ENCODE data around the gene CCDC78.
"Not testable (repeated sequence)": the region's sequence is repeated elsewhere in the genome, so short reads cannot be mapped to it uniquely, and the experiment has no call there.

The CCDC78 gene

DNA sequence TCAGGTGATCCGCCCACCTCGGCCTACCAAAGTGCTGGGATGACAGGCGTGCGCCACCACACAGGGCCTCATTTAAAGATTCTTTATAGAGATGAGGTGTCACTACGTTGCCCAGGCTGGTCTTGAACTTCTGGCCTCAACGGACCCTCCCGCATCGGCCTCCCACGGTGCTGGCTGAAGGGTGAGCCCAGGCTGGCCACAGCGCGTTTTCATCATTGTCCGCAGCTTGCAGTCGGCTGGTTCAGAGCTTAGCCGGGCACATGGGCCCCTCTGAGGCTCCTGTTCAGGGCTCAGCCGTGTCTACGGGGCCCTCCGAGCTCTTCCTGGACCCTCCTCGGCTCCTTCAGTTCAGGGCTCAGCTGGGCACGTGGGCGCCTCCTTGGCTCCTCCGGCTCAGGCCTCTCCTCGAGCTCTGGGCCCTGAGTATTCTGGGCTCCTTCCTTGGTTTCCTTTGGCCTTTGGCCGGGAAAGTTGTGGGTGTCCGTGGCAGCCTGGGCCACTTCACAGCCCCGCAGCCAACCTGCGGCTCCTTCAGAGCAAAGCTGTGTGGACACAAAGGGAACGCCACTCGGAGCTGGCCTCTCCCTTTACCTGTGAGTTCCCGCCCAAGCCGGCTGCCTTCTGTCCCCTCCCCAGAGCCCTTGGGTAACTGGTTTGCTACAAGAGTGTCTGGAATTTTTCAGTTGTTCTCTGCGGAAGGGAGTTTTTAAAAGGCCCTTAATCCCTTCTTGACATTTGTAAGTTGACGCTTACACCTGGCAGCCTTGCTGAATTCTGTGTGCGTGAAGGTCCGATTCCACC, 33.1 kb upstream of the CCDC78 start:
- no peak overlapping the region for H3K4me3 ChIP-seq (ENCODE audit: low read length)
- H3K27me3 ChIP-seq (ENCODE audit: control insufficient read depth, insufficient read depth, low read length): no peaks in the 10 kb centered on the region
- H3K4me1 ChIP-seq (ENCODE audit: control insufficient read depth, low read depth, low read length): no peaks in the 10 kb centered on the region
- H3K36me3 ChIP-seq (ENCODE audit: control insufficient read depth, low read depth, low read length): no peaks in the 10 kb centered on the region
- no peaks in the 10 kb centered on the region for H3K9me3 ChIP-seq (ENCODE audit: control insufficient read depth, low read depth, low read length)
- no peak overlapping the region for H3K9ac ChIP-seq (ENCODE audit: low read length)
- H3K27ac ChIP-seq (ENCODE audit: low read length): no peak overlapping the region

DNA sequence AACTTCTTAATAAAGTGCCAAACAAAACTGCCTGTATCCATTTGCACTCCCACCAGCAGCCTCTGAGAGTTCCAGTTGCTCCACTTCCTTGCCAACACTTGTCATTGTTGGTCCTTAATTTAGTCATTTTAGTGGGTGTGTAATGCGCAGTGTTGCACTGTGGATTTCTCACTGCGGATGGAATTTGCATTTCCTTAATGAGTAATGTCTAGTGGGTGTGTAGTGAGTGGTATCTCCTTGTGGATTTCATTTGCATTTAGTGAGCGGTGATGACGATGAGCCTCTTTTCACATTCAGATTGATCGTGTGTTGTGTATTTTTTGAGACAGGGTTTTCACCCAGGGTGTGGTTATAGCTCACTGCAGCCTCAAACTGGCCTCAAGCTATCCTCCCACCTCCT, 30.2 kb upstream of the CCDC78 start:
- H3K27me3 ChIP-seq (ENCODE audit: control insufficient read depth, insufficient read depth, low read length): no peaks in the 10 kb centered on the region

DNA sequence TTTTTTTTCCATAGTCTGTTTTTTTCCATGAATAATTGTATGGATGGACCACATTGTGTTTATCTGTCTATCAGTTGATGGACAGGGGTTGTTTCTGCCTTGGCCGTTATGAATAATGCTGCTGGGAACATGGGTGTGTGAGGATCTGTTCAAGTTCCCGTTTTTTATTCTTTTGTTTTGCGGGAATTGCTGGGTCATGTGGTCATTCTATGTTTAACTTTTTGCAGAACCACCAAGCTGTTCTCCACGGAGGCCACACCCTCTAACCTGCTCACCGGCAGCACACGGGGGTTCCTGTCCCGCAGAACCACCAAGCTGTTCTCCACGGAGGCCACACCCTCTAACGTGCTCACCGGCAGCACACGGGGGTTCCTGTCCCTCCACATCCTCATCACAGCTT, 28.4 kb upstream of the CCDC78 start:
- H3K27ac ChIP-seq (ENCODE audit: low read length): no peak overlapping the region
- H3K9me3 ChIP-seq (ENCODE audit: control insufficient read depth, low read depth, low read length): no peaks in the 10 kb centered on the region
- H3K9ac ChIP-seq (ENCODE audit: low read length): no peak overlapping the region
- H3K27me3 ChIP-seq (ENCODE audit: control insufficient read depth, insufficient read depth, low read length): no peaks in the 10 kb centered on the region
- H3K4me3 ChIP-seq (ENCODE audit: low read length): no peak overlapping the region
- H3K36me3 ChIP-seq (ENCODE audit: control insufficient read depth, low read depth, low read length): no peaks in the 10 kb centered on the region
- peaks cover 18% of the 10 kb centered on the region for H3K4me1 ChIP-seq (ENCODE audit: control insufficient read depth, low read depth, low read length)

More for the DNA sequence above, 30.2 kb upstream of the CCDC78 start:
- Histone ChIP-seq H3K9ac (ENCODE audit: low read length) (no peak overlapping the region), H3K27ac (ENCODE audit: low read length) (no peak overlapping the region), H3K36me3 (ENCODE audit: control insufficient read depth, low read depth, low read length) (no peaks in the 10 kb centered on the region), H3K4me3 (ENCODE audit: low read length) (no peak overlapping the region), H3K4me1 (ENCODE audit: control insufficient read depth, low read depth, low read length) (peaks cover 12% of the 10 kb centered on the region), H3K9me3 (ENCODE audit: control insufficient read depth, low read depth, low read length) (no peaks in the 10 kb centered on the region)

DNA sequence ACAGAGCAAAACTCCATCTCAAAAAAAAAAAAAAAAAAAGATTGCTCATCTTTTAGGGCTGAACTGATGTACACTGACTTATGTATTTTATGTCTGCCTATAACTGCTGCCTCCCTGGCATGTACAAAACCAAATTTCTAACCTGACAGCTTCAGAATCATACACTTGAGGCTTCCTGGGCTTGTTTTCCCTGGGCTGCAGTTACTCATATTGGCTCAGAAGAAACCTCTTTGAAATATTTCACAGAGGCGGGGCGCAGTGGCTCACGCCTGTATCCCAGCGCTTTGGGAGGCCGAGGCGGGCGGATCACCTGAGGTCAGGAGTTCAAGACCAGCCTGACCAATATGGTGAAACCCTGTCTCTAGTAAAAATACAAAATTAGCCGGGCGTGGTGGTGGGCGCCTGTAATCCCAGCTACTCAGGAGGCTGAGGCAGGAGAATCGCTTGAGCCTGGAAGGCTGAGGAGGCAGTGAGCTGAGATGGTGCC, 27.9 kb upstream of the CCDC78 start:
- H3K27ac ChIP-seq (ENCODE audit: low read length); H3K27me3 ChIP-seq (ENCODE audit: control insufficient read depth, insufficient read depth, low read length); H3K9ac ChIP-seq (ENCODE audit: low read length): not testable (repeated sequence)

DNA sequence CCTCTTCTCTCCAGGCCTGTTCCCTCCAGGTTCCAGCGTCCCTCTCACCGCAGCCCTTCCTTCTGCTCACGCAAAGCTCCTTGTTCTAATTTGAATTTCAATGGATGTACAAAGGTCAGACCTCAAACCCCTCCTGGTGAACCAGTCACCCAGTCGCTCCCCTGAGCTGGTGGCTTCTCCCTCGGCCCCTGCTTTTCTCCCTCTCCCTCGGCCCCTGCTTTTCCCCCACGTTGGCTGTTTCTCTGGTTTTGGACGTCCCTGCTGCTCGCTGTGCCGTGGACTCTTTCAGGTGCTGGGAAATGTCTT, 25.7 kb upstream of the CCDC78 start:
- no peak overlapping the region for H3K27ac ChIP-seq (ENCODE audit: low read length)
- no peak overlapping the region for H3K9ac ChIP-seq (ENCODE audit: low read length)
- no peak overlapping the region for H3K4me3 ChIP-seq (ENCODE audit: low read length)
- H3K36me3 ChIP-seq (ENCODE audit: control insufficient read depth, low read depth, low read length): no peaks in the 10 kb centered on the region
- no peaks in the 10 kb centered on the region for H3K9me3 ChIP-seq (ENCODE audit: control insufficient read depth, low read depth, low read length)
- H3K4me1 ChIP-seq (ENCODE audit: control insufficient read depth, low read depth, low read length): peaks cover 18% of the 10 kb centered on the region
- H3K27me3 ChIP-seq (ENCODE audit: control insufficient read depth, insufficient read depth, low read length): no peaks in the 10 kb centered on the region

More for the DNA sequence above, 27.9 kb upstream of the CCDC78 start:
- not testable (repeated sequence) for H3K4me3 ChIP-seq (ENCODE audit: low read length); H3K9me3 ChIP-seq (ENCODE audit: control insufficient read depth, low read depth, low read length); H3K36me3 ChIP-seq (ENCODE audit: control insufficient read depth, low read depth, low read length)
- peaks cover 18% of the 10 kb centered on the region for H3K4me1 ChIP-seq (ENCODE audit: control insufficient read depth, low read depth, low read length)

DNA sequence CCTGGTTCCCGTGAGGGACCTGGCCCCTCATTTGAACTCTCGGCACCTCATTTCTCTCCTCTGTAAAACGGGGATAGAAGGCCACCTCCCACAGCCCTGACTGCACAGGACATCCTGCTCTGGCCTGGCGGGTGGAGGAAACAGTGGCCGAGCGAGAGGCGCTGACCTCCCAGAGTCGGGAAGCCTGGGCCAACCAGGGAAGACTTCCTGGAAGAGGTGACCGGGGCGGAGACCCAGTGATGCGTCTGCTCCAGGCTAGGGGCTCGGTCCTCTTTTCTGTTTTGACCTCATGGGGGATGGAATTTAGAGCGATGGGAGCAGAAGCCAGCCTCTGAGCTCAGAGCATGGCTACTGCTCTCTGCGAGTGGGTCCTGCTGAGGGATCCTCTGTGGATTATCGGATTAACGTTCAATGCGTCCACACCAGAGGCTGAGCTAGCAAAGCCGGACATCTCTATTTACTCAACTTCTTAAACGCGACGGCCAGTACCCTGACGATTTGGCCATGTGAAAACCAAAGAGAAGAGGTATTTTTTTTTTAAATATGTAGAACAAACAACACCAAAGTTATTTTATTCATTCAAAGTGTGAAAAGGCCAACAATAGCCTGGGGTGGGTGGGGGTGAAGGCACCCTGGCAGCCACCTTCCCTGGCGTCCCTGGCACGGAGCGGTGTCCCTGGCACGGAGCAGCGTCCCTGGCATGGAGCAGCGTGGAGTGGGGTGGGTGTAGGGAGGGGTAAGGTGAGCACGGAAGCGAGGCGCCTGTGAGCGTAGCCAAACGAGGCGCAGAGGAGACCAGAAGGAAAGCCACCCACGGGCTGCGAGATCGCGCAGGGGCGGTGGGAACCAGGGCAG, 25.1 kb upstream of the CCDC78 start:
- Histone ChIP-seq H3K27me3 (ENCODE audit: control insufficient read depth, insufficient read depth, low read length) (no peaks in the 10 kb centered on the region), H3K36me3 (ENCODE audit: control insufficient read depth, low read depth, low read length) (no peaks in the 10 kb centered on the region), H3K9me3 (ENCODE audit: control insufficient read depth, low read depth, low read length) (no peaks in the 10 kb centered on the region)

DNA sequence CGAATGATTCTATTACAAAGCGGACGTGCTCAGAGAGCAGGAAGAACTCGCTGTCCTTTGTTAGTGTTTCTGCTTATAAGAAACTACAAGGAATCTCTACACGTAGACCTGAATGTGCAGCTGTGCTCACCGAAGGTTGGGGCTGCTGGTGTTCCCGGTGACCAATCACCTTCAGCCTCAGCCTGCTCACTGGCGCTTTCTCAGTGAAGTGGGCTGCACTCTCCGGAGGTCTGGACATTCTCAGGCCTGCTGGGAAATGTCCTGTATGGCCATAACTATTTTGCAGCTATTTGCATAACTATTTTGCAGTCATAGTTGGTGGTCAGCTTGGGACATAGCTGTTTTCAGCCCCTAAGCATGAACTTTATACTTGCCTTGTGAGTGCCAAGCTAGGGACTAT, 24.2 kb upstream of the CCDC78 start:
- H3K27ac ChIP-seq (ENCODE audit: low read length): no peak overlapping the region
- no peaks in the 10 kb centered on the region for H3K9me3 ChIP-seq (ENCODE audit: control insufficient read depth, low read depth, low read length)
- peaks cover 18% of the 10 kb centered on the region for H3K4me1 ChIP-seq (ENCODE audit: control insufficient read depth, low read depth, low read length)
- H3K9ac ChIP-seq (ENCODE audit: low read length): no peak overlapping the region
- H3K4me3 ChIP-seq (ENCODE audit: low read length): no peak overlapping the region
- no peaks in the 10 kb centered on the region for H3K36me3 ChIP-seq (ENCODE audit: control insufficient read depth, low read depth, low read length)
- no peaks in the 10 kb centered on the region for H3K27me3 ChIP-seq (ENCODE audit: control insufficient read depth, insufficient read depth, low read length)

More for the DNA sequence above, 25.1 kb upstream of the CCDC78 start:
- no peak overlapping the region for H3K27ac ChIP-seq (ENCODE audit: low read length)
- no peak overlapping the region for H3K4me3 ChIP-seq (ENCODE audit: low read length)
- H3K9ac ChIP-seq (ENCODE audit: low read length): no peak overlapping the region
- peaks cover 18% of the 10 kb centered on the region for H3K4me1 ChIP-seq (ENCODE audit: control insufficient read depth, low read depth, low read length)

DNA sequence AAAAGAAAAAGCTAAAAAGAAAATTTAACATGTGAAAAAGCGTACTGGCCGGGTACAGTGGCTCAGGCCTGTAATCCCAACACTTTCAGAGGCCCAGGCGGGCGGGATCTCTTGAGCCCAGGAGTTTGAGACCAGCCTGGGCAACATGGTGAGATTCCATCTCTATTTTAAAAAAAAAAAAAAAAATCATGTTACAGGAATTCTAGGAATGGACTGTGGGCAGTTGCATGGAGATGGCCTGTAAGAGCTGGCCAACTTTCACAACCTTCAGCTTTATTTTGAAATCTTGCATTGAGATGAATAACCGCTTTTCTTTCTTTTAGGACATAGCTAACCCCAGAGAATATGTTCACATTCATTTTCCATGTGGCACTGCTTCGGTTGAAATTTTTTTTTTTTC, 22.8 kb upstream of the CCDC78 start:
- no peaks in the 10 kb centered on the region for H3K27me3 ChIP-seq (ENCODE audit: control insufficient read depth, insufficient read depth, low read length)
- H3K9ac ChIP-seq (ENCODE audit: low read length): no peak overlapping the region
- peaks cover 18% of the 10 kb centered on the region for H3K4me1 ChIP-seq (ENCODE audit: control insufficient read depth, low read depth, low read length)
- no peaks in the 10 kb centered on the region for H3K9me3 ChIP-seq (ENCODE audit: control insufficient read depth, low read depth, low read length)
- no peak overlapping the region for H3K4me3 ChIP-seq (ENCODE audit: low read length)
- H3K27ac ChIP-seq (ENCODE audit: low read length): no peak overlapping the region
- H3K36me3 ChIP-seq (ENCODE audit: control insufficient read depth, low read depth, low read length): no peaks in the 10 kb centered on the region

DNA sequence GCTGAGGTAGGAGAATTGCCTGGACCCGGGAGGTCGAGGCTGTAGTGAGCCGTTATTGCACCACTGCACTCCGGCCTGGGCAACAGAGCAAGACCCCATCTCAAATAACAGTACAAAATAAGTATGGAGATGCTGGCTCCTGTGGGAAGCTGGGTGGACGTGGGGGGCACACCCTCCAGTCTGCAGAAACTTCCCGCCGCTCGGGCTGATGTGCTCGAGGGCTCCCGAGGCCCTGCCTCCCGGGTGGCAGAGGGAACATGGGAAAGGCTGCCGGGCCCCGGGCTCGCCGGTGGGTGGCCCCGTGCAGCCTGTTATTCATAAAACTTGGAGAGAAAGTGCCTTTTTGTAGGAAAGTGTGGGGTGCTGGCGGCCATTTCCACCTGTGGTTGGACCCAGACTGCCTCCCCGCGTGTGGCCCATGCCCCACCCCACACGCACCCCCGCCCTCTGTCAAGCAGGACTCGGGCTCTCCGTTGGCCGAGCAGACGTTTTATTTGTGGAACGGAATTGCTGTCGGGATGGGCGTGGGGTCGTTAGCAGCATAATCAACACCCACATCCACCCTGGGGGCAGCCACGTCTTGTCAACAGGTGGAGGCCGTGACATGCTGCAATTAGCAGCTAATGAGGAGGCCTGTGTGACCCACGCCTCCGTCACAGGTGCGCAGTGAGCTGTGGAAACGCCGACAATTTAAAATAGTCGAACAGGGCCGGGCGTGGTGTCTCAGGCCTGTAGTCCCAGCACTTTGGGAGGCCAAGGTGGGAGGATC, 21.9 kb upstream of the CCDC78 start:
- H3K27ac ChIP-seq (ENCODE audit: low read length): no peak overlapping the region
- no peaks in the 10 kb centered on the region for H3K27me3 ChIP-seq (ENCODE audit: control insufficient read depth, insufficient read depth, low read length)
- no peak overlapping the region for H3K9ac ChIP-seq (ENCODE audit: low read length)
- H3K9me3 ChIP-seq (ENCODE audit: control insufficient read depth, low read depth, low read length): no peaks in the 10 kb centered on the region
- peaks cover 18% of the 10 kb centered on the region for H3K4me1 ChIP-seq (ENCODE audit: control insufficient read depth, low read depth, low read length)
- no peak overlapping the region for H3K4me3 ChIP-seq (ENCODE audit: low read length)
- no peaks in the 10 kb centered on the region for H3K36me3 ChIP-seq (ENCODE audit: control insufficient read depth, low read depth, low read length)

DNA sequence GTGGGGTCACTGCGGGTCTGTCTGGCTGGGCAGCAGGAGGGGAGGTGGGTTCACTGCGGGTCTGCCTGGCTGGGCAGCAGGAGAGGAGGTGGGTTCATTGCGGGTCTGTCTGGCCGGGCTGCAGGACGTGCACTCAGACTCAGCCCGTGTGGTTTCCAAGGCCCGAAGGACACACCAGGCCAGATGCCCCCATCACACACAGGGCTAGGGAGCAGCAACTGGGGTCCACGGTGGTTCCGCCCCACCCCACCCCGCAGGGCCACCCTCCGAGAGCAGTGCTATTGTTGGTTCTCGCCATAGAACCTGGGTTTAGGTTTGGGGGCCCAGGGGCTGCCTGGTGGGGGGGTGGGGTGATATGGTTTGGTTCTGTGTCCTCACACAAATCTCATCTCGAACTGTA, 20.4 kb upstream of the CCDC78 start:
- Histone ChIP-seq H3K4me1 (ENCODE audit: control insufficient read depth, low read depth, low read length) (peaks cover 9% of the 10 kb centered on the region), H3K4me3 (ENCODE audit: low read length) (no peak overlapping the region), H3K27ac (ENCODE audit: low read length) (no peak overlapping the region), H3K27me3 (ENCODE audit: control insufficient read depth, insufficient read depth, low read length) (no peaks in the 10 kb centered on the region), H3K36me3 (ENCODE audit: control insufficient read depth, low read depth, low read length) (no peaks in the 10 kb centered on the region), H3K9me3 (ENCODE audit: control insufficient read depth, low read depth, low read length) (no peaks in the 10 kb centered on the region), H3K9ac (ENCODE audit: low read length) (no peak overlapping the region)

DNA sequence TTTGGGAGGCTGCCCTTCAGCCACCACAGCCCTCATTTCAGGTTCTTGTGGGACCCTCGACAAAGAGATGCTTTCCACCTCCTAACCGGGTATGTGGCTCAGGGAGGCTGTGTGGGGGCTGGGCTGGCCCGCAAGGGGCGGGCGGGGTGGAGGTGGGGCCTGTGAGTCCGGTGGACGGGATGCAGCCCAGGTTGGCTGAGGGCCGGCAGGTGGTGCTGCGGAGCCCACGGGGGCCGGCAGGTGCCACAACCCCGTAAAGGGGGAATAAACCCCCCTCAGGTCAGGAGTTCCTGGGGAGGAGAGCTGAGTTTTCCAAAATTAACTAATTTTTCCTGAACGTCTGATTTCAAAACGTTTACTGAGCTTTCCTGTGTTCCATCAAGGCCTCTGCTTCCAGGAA, 19.5 kb upstream of the CCDC78 start:
- no peak overlapping the region for H3K27ac ChIP-seq (ENCODE audit: low read length)
- no peaks in the 10 kb centered on the region for H3K27me3 ChIP-seq (ENCODE audit: control insufficient read depth, insufficient read depth, low read length)
- H3K9me3 ChIP-seq (ENCODE audit: control insufficient read depth, low read depth, low read length): no peaks in the 10 kb centered on the region
- no peaks in the 10 kb centered on the region for H3K36me3 ChIP-seq (ENCODE audit: control insufficient read depth, low read depth, low read length)
- H3K9ac ChIP-seq (ENCODE audit: low read length): no peak overlapping the region
- peaks cover under 1% of the 10 kb centered on the region for H3K4me1 ChIP-seq (ENCODE audit: control insufficient read depth, low read depth, low read length)
- H3K4me3 ChIP-seq (ENCODE audit: low read length): no peak overlapping the region
